Germinal center (tissue), 1 donor: ENCODE measurements around the gene PPL.
"Not testable (repeated sequence)": the region's sequence is repeated elsewhere in the genome, so short reads cannot be mapped to it uniquely, and the experiment has no call there.

Experiments
- DNase-seq: peaks from one replicate; pipeline ENCODE4 v3.0.0; 2012; ENCODE audit warnings: mixed read lengths, low spot score

Gene PPL

DNA sequence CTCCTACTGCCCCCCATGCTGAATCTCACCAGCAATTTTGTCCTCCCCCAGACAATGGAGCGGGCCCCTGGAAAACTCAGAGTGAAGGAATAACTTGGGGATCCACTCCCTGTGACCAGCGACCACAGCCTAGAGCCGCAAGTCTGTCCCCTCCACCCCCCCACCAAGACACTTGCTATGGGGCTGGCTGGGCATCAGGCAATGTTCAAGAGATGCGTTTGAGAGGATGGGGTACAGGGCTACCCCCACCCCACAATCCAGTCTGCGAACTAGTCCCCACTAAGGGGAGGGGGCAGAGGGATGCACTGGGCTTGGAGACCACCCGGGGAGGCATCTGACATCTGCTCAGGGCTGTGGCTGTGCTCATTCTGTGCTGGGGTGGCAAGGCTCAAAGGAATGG, 2.4 kb downstream of the PPL start:
- DNase-seq = no peak

DNA sequence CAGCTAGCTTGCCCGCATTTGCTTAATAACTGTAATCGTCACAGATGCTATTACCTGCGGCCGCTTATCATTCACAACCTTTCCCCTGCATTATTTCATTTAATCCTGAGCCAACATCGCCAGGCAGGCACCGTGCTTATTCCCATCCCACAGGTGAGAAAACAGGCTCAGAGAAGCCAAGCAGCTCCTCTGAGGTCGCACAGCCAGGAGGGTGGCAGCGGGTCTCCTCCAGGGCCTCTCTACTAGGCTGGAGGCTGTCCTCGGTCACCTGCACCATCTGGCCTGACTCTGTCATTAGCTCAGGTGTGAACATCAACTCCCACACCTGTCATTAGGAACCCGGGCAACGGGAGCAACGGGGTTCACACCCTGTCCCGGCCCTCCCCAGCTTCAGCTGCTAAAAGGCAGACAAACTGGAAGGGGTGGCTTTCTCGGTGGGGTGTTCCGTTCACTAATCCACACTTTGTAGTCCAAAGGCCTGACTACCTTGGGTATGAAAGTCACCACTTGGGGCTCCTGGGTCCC, 3.0 kb downstream of the PPL start:
- no peak for DNase-seq

DNA sequence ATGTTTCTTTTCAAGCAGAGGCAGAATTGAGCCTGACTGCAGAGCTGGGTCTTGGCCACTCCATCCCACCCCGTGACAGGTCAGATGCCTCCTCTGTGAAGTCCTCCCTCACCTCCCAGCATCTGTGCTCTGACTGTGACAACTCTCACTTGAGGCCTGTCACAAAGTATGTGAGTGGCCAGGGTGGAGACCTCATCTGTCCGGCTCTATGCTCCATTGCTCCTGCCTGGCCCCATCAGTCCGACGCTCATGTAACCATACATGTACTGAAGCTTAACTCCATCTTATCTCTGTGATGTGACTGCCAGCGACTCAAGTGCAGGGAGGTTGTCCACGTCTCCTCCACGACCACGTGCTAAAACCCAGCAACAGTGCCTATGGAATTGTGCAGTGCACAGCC, 3.5 kb downstream of the PPL start:
- DNase-seq = no peak

DNA sequence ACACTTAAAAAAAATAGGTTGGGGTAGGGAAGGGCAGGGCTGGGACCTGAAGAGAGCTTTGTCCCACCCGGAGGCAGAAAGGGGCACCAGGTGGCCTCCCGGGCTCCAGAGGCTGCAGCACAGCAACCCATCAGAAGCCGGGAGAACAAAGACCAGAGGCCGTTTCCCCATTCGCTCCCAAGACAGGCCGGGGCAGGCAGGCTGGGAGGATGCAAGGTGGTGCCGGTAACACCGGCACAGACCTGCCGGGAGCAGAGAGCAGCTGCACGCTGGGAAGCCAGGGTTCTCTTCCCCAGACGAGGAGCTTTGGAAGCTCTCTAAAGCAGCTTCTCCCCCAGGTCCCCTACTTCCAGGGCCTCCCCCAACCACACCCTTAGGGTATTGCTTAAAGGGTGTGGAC, 5.6 kb downstream of the PPL start:
- no peak for DNase-seq

DNA sequence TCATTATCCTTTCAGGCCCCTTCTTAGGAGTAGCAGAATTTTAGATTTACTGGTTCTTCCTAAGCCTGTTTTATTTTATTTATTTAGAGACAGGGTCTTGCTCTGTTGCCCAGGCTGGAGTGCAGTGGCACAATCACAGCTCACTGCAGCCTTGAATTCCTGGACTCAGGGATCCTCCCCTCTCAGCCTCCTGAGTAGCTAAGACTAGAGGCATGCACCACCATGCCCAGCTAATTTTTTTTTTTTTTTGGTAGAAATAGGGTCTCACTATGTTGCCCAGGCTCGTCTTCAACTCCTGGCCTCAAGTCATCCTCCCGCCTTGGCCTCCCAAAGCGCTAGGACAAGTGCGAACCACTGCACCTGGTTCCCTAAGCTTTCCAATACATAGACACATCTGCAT, 7.3 kb downstream of the PPL start:
- DNase-seq = not testable (repeated sequence)

DNA sequence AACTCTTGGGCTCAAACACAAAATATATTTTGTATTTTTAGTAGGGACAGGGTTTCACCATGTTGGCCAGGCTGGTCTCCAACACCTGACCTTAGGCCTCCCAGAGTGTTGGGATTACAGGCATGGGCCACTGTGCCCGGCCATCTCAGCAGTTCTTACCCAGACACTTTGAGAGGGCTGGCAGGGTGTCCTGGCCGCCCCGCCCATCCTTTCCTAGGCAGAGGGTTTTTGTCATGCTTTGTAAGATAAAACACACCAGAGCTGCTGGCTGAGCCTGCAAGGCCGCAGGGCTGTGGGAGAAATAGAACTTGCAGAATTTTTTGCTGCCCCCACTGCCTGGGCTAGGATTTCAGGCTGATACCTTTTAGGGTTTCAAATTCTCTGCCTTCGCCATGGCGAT, 8.7 kb downstream of the PPL start:
- no peak for DNase-seq

DNA sequence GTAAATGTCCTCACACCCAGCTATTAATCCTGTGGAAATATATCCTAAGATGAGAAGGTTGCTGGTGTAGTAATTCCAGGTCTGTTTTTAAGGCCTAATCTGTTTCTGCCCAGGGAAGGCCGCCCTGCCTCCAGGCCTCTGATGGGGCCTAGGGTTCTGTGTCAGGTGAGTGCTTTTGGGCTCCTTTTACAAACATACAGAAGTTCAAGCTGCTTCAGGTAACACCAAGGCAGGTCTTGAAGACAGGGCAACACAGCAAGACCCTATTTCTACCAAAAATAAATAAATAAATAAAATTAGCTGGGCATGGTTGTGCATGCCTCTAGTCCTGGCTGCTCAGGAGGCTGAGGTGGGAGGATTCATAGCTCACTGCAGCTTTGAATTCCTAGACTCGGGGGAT, 9.3 kb downstream of the PPL start:
- no peak for DNase-seq

DNA sequence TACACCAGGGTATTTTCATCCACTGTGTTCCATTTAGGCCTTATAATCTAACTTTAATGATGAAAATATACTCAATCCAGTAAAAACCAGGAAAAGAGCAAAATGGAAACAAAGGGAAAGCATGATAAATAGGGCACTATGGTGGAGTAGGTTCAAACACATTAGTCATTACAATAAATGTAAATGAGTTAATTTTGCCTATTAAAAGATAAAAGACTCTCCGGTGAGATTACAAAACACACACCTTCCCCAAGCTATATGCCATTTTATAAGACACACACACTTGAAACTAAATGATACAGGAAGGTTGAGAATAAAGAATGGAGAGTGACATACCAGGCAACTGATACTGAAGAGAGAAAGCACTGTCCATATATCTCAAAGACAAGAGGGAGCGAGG, 10.0 kb downstream of the PPL start:
- DNase-seq = no peak

DNA sequence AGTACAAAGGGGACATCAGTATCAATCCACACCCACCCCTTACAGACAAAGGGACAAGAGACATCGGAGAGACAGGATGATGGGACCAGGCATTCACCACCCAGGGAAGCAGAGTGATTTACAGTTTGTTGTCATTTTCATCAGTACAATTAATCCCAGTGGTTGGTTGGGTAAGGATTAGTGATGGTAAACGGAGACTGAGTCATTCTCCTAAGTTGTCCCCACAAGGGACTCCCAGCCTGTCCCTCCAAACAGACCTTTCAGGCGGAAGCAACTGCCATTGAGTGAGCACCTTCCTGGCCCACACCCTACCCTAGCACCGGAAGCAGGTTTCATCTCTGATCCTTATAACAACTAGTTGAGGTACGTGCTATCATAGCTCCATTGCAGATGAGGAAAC, 11.2 kb downstream of the PPL start:
- no peak for DNase-seq

DNA sequence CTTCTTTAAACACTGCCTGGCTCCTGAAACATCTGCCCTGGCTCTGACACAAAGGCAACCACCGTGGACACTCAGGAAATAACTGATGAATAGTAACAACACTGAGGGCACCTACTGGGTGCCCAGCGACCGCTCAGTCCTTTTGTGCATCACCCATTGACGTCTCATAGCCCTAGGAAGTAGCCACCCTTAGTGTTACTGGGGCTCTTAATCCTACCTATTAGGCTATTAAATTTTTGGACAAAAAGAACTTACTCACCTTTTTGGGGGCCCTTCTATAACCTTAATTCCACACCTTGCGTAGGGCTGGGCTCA, 11.7 kb downstream of the PPL start:
- DNase-seq = no peak

DNA sequence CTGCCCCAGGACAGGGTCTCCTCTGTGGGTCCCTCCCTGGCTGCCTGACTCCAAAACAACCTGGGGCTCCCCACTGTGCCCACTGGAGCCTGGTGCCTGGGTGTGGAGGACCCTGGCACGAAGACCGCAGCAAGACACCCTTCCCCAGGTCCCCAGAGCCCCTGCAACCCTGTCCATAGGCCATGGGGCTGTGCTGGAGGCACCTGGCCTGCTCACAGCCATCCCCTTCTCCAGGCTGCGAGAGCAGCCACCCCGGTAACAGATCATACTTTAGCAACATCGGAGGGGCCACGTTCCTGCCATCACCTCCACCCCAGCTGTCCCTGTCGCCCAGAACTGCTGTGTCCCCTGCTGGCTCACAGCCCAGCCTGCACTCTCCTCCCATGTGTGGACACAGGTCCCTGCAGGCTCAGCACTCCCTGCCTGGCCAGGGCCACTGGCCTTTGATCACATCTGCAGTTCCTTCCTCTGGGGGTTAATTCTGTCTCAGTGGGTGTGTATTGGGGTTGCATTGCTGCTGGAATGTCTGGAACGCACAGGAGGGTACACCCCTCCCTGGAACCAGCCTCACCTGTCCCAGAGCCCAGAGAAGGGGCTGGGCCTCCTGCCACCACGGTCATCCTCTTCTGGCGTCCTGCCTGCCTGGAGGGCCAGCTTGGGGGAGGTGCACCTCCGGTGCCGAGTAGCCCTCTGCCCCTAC, 12.2 kb downstream of the PPL start:
- no peak for DNase-seq

DNA sequence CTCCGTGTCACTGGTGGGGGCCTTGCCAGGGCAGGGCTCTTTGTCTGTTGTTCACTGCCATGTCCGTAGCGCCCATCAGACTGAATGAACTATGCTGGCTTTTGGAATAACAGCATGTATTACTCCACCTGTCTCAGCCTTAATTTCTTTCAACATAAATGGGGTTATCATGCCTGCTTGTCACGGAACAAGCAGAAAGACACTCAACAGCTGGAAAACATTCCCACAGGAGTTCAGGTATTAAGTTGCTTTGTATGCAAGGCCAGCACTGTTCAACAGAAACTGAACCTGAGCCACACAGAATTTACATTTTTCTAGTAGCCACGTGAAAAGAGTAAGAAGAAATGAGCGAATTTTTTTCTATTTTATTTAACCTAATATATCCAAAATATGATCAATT, 13.1 kb downstream of the PPL start:
- DNase-seq = no peak

DNA sequence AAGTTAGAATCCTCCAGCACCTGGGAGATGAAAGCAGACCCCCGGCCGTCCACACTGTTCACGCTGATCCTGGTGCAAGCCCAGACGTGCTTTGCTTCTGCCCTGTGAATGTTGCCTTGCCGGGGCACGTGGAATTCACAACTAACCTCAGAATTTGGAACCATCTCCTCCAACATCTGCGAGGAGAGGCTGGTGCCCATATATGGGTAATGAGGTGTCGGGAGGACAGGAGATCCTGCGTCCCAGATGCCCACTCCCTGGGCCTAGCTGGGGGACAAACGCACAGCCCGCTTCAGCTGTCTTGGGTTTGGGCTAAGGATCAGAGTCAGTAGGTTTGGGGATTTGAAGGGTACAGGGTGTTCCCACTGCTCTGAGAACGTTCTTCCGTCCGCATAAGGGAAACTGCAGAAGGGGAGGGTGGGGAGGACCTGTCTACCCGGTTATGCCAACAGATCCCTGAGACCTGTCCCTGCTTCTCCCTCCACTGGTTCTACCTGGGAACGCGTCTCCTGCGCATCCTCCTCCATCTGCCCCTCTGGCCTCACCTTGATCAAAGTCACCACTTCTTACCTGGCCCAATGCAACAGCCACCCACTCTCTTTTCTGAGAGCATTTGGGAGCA, 14.1 kb downstream of the PPL start:
- no peak for DNase-seq

DNA sequence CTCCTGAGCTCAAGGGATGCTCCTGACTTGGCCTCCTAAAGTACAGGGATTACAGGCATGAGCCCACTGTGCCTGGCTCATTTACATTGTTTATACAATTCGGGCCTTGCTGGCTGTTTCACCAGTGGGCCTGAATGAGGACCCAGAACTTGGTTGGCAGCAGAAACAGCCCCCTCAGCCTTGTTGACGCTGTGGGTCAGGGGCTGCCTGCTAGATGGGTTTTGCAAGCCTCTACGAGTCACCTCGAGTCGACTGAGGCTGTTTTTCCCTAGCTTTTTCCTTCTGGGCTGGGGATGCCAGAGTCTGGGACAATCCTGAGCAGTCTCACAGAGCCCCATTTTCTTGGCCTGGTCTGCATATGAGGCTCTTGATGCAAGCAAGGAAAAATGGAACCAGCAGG, 16.1 kb downstream of the PPL start:
- DNase-seq = no peak

DNA sequence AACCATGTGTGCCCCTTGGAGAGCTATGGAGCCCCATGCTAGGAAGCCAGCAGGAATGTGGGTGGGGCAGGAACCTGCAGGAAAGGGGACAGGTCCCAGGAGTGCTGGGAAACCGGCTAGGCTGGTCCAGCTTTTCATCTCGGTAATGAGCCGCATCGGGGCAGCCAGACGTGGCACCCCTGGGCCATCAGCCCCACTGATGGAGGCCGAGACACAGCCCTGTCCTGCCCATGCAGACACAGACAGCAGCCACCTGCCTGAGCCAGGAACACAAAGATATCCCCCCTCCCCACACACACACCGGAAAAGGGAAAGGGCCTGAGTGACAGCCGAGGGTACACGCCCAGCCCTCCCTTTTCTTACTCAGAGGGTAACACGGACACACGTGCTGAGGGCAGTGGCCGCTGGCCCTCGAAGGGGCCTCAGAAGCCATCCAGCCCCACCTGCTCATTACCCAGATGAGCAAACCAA, 18.1 kb downstream of the PPL start:
- DNase-seq = no peak

DNA sequence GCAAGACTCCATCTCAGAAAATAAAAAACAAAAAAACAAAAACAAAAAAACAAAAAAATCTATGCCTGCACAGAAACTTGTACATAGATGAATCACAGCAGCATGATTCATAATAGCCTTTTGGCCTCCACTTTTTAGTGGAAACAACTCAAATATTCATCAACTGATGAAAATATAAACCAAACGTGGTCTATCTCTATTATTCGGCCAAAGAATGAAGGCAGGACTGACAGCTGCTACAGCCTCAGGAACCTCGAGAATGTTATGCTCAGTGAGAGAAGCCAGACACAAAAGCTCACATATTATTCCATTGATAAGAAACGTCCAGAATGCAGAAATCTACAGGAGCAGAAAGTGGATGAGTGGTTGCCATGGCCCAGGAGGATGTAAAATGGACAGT, 19.8 kb downstream of the PPL start:
- DNase-seq = no peak

DNA sequence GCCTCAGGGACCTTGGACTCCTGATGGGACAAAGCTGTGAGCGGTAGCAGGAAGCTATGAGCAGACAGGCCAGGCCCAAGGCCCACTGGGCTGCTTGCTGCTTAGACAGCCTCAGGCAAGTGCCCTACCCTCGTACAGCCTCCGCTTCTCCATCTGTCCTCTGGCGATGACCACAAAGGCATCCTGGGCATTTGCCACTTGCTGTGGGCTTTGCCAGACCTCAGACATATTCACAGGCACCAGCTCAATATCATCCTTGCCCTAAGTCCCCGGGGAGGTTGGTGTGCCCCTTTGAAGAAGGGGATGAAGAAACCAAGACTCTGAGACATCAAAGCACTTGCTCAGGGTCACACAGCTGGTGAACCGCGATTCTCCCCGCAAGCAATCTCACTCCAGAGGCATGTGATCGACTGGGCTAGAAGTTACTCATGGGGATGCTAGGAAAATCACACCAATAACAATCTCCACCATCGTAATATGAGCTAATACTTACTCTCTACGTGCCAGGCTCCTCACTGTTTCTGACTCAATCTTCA, 21.7 kb downstream of the PPL start:
- no peak for DNase-seq

DNA sequence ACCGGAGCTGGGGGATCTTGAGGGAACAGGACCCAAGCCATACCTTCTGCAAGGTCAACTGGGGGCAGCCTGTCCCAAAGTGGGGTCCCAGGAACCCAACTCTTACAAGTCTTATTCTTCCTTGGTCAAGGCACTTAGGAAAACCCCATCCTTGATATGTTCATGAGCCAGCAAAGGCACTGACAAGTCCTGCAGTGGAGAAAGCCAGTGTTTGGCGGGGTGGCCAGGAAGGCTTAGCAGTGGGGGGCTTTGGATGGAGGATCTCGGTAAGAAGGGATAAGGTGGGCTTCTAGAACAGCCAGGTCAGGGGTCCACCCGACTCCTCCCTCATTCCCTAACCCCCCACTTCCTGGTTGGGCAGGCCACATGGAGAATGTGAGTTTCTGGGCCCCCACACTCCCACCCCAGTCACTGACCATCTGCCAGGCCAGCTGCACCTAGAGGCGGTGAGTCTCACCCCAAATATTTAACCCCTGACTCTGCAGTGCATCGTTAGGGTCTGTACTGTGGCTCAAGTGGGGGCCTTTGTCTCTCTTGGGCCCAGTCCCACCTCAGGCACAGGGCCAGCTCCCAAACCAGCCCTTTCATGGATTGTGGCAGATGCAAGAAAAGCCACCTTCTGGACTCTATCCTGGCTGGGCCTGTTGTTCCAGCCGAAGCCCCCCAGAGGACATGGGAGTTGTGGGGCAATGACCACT, 22.3 kb downstream of the PPL start:
- DNase-seq = no peak

DNA sequence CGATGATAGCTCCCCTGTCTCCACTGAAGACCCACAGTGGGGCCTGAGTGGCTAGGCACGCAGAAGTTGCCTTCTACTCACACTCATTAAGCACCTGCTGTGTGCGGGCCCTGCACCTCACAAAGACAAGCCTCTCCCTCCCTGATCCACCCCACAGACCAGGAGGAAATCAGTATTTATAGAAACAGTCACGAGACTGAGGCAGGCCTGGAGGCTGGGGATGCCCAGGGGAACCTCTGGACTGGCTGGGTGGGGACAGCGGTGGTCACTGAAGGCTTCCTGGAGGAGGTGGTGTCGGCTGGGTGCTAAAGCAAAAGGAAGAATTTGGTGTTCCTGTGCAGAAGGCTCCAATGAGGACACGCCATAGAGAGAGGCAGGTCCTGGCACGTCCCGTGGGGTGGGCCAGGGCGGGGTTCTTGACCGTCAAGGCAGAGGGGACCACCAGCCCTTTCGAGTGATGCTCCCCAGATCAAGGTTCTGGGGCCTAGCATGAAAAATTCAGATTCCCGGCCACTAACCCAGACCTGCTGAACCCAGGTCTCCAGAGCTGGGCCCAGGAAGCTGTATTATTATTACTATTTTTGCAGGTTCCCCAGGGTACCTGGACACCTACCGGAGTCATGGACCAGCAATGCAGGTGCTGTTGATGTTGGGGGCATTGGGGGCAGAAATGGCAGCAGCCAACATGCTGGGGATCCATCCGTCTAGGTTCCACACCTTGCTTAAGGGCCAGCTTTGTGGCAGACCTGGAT, 23.0 kb downstream of the PPL start:
- no peak for DNase-seq

DNA sequence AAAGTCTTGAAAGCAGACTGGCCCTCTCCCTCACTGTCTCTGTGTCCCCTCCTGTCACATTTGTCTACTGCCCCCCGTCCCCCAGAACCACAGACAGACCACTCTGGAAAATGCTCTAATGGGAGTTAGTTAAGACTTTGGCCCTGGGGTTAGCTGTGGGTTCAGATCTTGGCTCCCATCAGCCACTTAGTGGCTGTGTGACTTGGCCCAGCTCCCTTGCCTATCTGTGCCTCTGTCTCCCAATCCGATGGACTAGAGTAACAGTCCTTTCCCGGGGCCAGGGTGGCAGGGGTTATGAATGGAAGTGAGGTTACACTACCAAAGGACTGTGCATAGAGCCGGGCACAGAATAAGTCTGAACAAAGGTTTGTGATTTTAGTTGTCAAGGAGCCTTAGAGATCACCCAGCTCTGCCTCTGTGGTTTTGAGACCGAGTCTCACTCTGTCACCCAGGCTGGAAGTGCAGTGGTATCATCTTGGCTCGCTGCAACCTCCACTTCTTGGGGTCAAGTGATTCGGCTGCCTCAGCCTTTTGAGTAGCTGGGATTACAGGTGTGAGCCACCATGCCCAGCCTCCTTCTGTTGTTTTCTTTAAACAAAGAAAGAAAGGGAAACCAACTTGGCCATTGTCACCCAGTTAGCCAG, 23.7 kb downstream of the PPL start:
- DNase-seq = no peak

DNA sequence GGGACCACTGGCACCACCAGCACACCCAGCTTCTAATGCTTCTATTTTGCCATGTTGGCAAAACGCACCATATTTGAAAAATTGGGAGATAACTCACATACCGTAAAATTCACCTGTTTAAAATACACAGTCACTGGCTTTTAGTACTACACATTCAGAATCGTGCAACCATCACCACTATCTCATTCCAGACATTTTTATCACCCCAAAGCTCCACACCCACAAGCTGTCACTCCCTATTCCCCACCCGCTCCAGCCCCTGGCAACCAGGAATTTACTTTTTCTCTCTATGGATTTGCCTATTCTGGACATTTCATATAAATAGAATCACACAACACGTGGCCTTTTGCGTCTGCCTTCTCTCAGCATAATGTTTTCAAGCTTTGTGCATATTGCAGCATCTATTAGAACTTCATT, 25.0 kb downstream of the PPL start:
- DNase-seq = no peak

DNA sequence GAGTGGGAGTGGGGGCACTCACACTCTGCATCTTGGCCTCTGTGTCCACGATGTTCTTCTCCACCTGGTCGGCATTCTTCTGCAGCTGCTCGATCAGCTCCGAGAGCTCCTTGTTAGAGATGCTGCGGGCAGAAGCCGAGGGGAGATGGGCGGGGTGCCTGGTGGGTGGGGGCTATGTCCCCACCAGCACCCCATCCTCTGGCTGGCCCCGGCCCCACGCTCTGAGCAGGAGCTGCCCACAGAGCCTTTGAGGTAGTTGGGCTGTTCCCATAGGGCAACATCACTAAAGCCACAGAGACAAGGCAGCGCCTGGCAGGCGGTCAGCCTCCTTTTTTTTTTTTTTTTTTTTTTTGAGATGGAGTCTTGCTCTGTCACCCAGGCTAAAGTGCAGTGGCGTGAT, 26.1 kb downstream of the PPL start:
- DNase-seq = no peak
